HG02981 (cell line): Measurements from ENCODE around the gene HSFX1.
"Not testable (repeated sequence)": the region's sequence is repeated elsewhere in the genome, so short reads cannot be mapped to it uniquely, and the experiment has no call there.

Experiments used
- ATAC-seq: cut with Tn5 transposase; IDR thresholded peaks from one replicate; pipeline ENCODE4 v1.9.1; 2021; ENCODE audit warnings: mild to moderate bottlenecking, moderate library complexity; ENCODE audit not compliant: unreplicated experiment

The HSFX1 gene

GRCh38 chrX:149773768-149774167, at the start of gene HSFX1:
HSFX1 (plus strand) TSS chrX:149774068; CDS start chrX:149774682, 614 bp downstream.
- ATAC-seq: not testable (repeated sequence)

GRCh38 chrX:149727308-149727707, 46.6 kb upstream of the HSFX1 start:
- ATAC-seq: not testable (repeated sequence)

- ATAC-seq: not testable (repeated sequence)
Observed at GRCh38 chrX:149742269-149742668, 31.6 kb upstream of the HSFX1 start.

- not testable (repeated sequence) for ATAC-seq
Observed at GRCh38 chrX:149746390-149747007, 27.4 kb upstream of the HSFX1 start.

GRCh38 chrX:149757206-149758067, 16.4 kb upstream of the HSFX1 start:
- ATAC-seq: no peak

GRCh38 chrX:149758068-149758714, 15.7 kb upstream of the HSFX1 start:
- ATAC-seq: no peak

GRCh38 chrX:149758715-149759078, 15.2 kb upstream of the HSFX1 start:
- not testable (repeated sequence) for ATAC-seq

- no peak for ATAC-seq
Observed at GRCh38 chrX:149759824-149760223, 14.0 kb upstream of the HSFX1 start.

- ATAC-seq: no peak
Observed at GRCh38 chrX:149760965-149761364, 12.9 kb upstream of the HSFX1 start.

GRCh38 chrX:149761858-149762674, 11.8 kb upstream of the HSFX1 start:
- ATAC-seq: not testable (repeated sequence)

- ATAC-seq: no peak
Observed at GRCh38 chrX:149762696-149763614, 10.9 kb upstream of the HSFX1 start.

- ATAC-seq: not testable (repeated sequence)
Observed at GRCh38 chrX:149770344-149770743, 3.5 kb upstream of the HSFX1 start.

- not testable (repeated sequence) for ATAC-seq
Observed at GRCh38 chrX:149773026-149773425, 842 bp upstream of the HSFX1 start.

- ATAC-seq: not testable (repeated sequence)
Observed at GRCh38 chrX:149777999-149778398, 4.1 kb downstream of the HSFX1 start.

- not testable (repeated sequence) for ATAC-seq
Observed at GRCh38 chrX:149781727-149782126, 7.9 kb downstream of the HSFX1 start, which contains the start of gene MAGEA9. MAGEA9 (plus strand) TSS chrX:149781930; CDS start chrX:149786211, 4,281 bp downstream.

- ATAC-seq: peak; percentile 100
Observed at GRCh38 chrX:149795531-149795930, 21.7 kb downstream of the HSFX1 start.

GRCh38 chrX:149799095-149799714, 25.3 kb downstream of the HSFX1 start:
- no peak for ATAC-seq

- no peak for ATAC-seq
Observed at GRCh38 chrX:149799938-149800337, 26.1 kb downstream of the HSFX1 start.

GRCh38 chrX:149803458-149804062, 29.7 kb downstream of the HSFX1 start:
- ATAC-seq: no peak
